Muscle of leg (tissue), 11 donors: ENCODE data around the gene ACSM5. TPM values are rescaled to one million over a fixed set of nuclear protein-coding genes. Genes with fewer than 3 reads are reported as not detected.
"Not testable (repeated sequence)": the region's sequence is repeated elsewhere in the genome, so short reads cannot be mapped to it uniquely, and the experiment has no call there.

ENCODE experiments used
- DNase-seq: peaks from one replicate; pipeline ENCODE4 v3.0.0; 2013
- H3K27ac ChIP-seq: one replicate; pipeline ENCODE4 v1.5.1; 2013; ENCODE audit warnings: mild to moderate bottlenecking, low read length, control low read depth
- H3K27me3 ChIP-seq: one replicate; pipeline ENCODE4 v1.6.1; 2013; ENCODE audit warnings: low read length; ENCODE audit not compliant: control insufficient read depth, insufficient read depth
- H3K36me3 ChIP-seq: one replicate; pipeline ENCODE4 v1.6.1; 2013; ENCODE audit warnings: low read length; ENCODE audit not compliant: control insufficient read depth, insufficient read depth
- H3K4me1 ChIP-seq: one replicate; pipeline ENCODE4 v1.6.1; 2013; ENCODE audit warnings: low read length; ENCODE audit not compliant: control insufficient read depth, insufficient read depth
- H3K4me3 ChIP-seq: one replicate; pipeline ENCODE4 v1.5.1; 2013; ENCODE audit warnings: low read length, control low read depth
- H3K9me3 ChIP-seq: replicated peaks from 2 replicates; pipeline ENCODE4 v1.6.1; 2013; ENCODE audit warnings: low read depth, low read length; ENCODE audit not compliant: control insufficient read depth
- WGBS: methylation state at CpG from one replicate; pipeline ENCODE4 v1.1.5; 2013; ENCODE audit warnings: missing lambda C conversion rate; ENCODE audit not compliant: insufficient coverage; 5-methylcytosine and 5-hydroxymethylcytosine counted together
- polyA plus RNA-seq, 8 donors: library from polyadenylated mRNA; unstranded; fragments of 120-200 nt; gene quantifications; one replicate each; pipeline versions ENCODE4 v1.2.1 to v1.2.3, GENCODE V29; 2013; ENCODE audit warnings: inconsistent platforms in 1 of 8, low replicate concordance in 1 of 8; ENCODE audit not compliant: insufficient read length in 8 of 8, insufficient read depth in 1 of 8
- total RNA-seq: library from RNA; stranded (reverse); fragments of 120-200 nt; gene quantifications from one replicate; pipeline ENCODE4 v1.2.4, GENCODE V29; 2013

The ACSM5 gene
- total and polyA plus RNA-seq, 9 donors, result 0.18 to 2.0 (median 0.45) TPM; not detected in 1

DNA sequence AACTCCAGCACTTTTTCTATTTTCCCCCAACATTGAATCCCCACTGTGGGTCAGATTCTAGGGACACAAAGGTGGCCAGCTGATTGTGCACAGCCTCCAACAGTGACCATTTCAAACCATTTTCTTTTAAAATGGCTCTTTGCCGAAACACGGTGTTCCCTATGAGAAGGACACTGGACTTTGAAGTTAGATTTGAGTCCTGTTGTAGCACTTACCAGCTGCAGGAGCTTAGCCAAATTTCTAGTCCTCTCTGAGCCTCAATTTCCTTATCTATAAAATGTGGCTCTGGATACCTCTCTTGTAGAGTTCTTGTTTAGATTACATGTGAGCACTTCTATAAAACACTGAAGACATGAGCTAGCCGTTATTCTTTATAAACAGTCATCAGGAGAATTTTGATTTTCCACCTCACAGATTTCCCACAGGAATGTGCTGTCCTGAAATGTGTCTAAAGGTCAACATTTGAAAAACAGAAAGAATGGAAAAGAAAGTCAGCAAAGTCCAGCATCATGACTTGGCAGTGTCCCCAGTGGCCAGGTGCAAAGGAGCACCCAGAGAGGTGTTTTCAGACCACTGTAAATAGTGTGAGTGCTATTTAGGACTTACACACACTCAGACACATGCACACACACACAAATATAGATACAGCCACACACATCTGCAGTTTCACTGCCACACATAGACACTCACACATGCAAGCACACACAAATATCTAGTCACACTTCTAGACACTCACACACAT, 37.5 kb downstream of the ACSM5 start:
- H3K27me3 ChIP-seq, H3K27ac ChIP-seq, H3K9me3 ChIP-seq, DNase-seq, H3K36me3 ChIP-seq, H3K4me1 ChIP-seq, H3K4me3 ChIP-seq: not testable (repeated sequence)
- WGBS, result no CpG with 5 or more reads among the region's 3 CpGs

- WGBS, result no CpG with 5 or more reads among the region's 1 CpG
- H3K4me3 ChIP-seq, DNase-seq, H3K36me3 ChIP-seq, H3K9me3 ChIP-seq, H3K4me1 ChIP-seq, H3K27ac ChIP-seq, H3K27me3 ChIP-seq: not testable (repeated sequence)
Observed at GRCh38 chr16:20451364-20451763, 42.0 kb downstream of the ACSM5 start, which contains the start of gene ACSM2A. Gene ACSM2A, plus strand, starts transcription at chr16:20451521. Its CDS starts 8,594 bp downstream, at chr16:20460115.

DNA sequence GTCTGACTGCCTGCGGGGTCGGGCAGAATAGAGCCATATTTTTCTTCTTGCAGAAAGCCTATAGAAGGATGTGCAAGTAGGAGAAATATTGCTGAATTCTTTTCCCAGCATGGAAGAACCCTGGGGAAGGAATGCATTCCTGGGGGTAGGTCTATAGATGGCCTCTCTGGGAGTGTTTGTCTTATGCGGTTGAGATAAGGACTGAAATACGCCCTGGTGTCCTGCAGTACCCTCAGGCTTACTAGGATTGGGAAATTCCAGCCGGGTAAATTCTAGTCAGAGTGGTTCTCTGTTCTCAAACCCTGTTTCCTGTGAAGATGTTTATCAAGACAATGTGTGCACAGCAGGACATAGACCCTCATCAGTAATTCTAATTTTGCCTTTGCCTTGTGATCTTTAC, 44.3 kb downstream of the ACSM5 start:
- H3K36me3 ChIP-seq, H3K27ac ChIP-seq, DNase-seq, H3K27me3 ChIP-seq, H3K4me3 ChIP-seq, H3K9me3 ChIP-seq, H3K4me1 ChIP-seq: not testable (repeated sequence)
- no CpG with 5 or more reads among the region's 5 CpGs for WGBS

- not testable (repeated sequence) for H3K4me1 ChIP-seq, H3K36me3 ChIP-seq, H3K4me3 ChIP-seq, DNase-seq, H3K9me3 ChIP-seq, H3K27me3 ChIP-seq, H3K27ac ChIP-seq
- WGBS, result no CpG with 5 or more reads among the region's 2 CpGs
Observed at GRCh38 chr16:20459227-20459626, 49.9 kb downstream of the ACSM5 start.

GRCh38 chr16:20460313-20460712, 51.0 kb downstream of the ACSM5 start:
- not testable (repeated sequence) for H3K36me3 ChIP-seq, DNase-seq, H3K27me3 ChIP-seq, H3K27ac ChIP-seq, H3K9me3 ChIP-seq, H3K4me1 ChIP-seq, H3K4me3 ChIP-seq
- WGBS, result no CpG with 5 or more reads among the region's 4 CpGs

DNA sequence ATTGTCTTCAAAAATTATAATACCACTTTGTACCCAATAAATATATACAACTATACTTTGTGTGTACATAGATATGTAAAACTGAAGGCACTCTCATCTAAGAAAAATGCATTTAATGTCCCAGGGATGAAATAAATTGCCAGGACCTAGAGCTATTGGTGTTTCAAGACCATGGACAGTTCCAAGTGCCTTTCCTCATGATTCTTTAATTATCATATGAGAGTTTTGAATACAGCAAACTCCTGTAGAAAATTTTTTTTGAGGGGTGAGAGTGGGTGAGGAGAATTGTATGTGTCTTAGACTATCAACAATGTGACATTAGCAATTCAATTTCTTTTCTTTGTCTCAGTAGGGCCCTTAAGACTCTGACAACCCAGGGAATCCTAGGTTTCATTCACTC, 59.6 kb downstream of the ACSM5 start:
- not testable (repeated sequence) for H3K4me1 ChIP-seq, H3K9me3 ChIP-seq, H3K27ac ChIP-seq, DNase-seq, H3K36me3 ChIP-seq, H3K4me3 ChIP-seq, H3K27me3 ChIP-seq

- not testable (repeated sequence) for H3K9me3 ChIP-seq, DNase-seq, H3K27ac ChIP-seq, H3K4me3 ChIP-seq, H3K36me3 ChIP-seq, H3K27me3 ChIP-seq, H3K4me1 ChIP-seq
- 90% methylated on average over 2 of the region's 2 CpGs for WGBS
Observed at GRCh38 chr16:20469930-20470329, 60.6 kb downstream of the ACSM5 start.

DNA sequence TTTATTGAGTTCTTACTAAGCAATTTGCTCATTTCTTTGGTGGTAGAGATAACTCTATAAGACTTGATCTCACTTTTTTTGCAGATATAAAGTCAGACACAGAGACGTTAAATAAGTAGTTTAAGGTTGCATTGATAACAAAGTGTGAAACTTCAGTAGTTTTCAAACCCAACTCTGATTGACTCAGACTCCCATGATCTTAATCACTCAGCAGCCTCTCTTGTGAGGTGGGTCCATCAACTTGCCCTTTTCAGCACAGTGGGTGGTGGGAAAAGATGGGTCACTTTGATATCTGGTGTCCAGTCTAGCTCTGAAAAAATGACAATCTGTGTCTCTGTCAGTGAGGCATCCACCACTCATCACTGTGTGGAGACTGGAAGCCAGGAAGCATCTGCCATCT, 61.4 kb downstream of the ACSM5 start:
- H3K27me3 ChIP-seq, H3K4me3 ChIP-seq, DNase-seq, H3K9me3 ChIP-seq, H3K36me3 ChIP-seq, H3K4me1 ChIP-seq, H3K27ac ChIP-seq: not testable (repeated sequence)
- no CpG with 5 or more reads among the region's 1 CpG for WGBS

- H3K36me3 ChIP-seq, H3K27me3 ChIP-seq, H3K9me3 ChIP-seq, H3K27ac ChIP-seq, H3K4me1 ChIP-seq, H3K4me3 ChIP-seq: not testable (repeated sequence)
- WGBS, result no CpG with 5 or more reads among the region's 2 CpGs
- DNase-seq, result peak; percentile 0
Observed at GRCh38 chr16:20477188-20477744, 67.9 kb downstream of the ACSM5 start.

DNA sequence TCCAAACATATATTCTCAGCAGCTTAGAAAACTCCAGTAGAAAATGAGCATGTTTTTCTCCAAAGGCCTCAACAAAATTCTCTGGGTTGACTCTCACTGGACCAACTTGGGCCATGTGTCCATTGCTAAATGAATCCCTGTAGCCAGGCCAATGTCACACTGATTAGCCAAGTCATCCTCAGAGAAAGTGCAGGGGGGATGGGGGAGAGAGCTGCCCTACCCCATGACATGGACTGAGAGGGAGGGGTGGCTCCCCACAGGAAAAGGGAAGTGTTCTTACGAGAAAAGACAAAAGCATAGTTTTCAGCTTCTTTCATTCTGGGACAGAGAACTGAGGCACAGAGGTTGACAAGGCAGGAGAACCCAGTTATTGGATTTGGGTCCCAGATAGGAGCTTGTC, 74.7 kb downstream of the ACSM5 start:
- no CpG with 5 or more reads among the region's 1 CpG for WGBS
- H3K9me3 ChIP-seq, H3K27me3 ChIP-seq, H3K36me3 ChIP-seq, H3K4me3 ChIP-seq, H3K4me1 ChIP-seq, DNase-seq, H3K27ac ChIP-seq: not testable (repeated sequence)

GRCh38 chr16:20484726-20485125, 75.4 kb downstream of the ACSM5 start:
- Histone ChIP-seq H3K4me3 (no peak overlapping the region), H3K27ac (no peak overlapping the region), H3K27me3 (no peaks in the 10 kb centered on the region), H3K4me1 (no peaks in the 10 kb centered on the region), H3K9me3 (no peaks in the 10 kb centered on the region), H3K36me3 (no peaks in the 10 kb centered on the region)
- no CpG with 5 or more reads among the region's 1 CpG for WGBS
- DNase-seq, result no peak
